Nucleus accumbens (tissue), 56 donors: ENCODE measurements around the gene SNTB2.
"Not testable (repeated sequence)": the region's sequence is repeated elsewhere in the genome, so short reads cannot be mapped to it uniquely, and the experiment has no call there.

Experiments
- DNase-seq, 56 donors: peaks; one replicate each; lab custom pipeline; 2025; lab: John Stamatoyannopoulos, UW

The SNTB2 gene

DNA sequence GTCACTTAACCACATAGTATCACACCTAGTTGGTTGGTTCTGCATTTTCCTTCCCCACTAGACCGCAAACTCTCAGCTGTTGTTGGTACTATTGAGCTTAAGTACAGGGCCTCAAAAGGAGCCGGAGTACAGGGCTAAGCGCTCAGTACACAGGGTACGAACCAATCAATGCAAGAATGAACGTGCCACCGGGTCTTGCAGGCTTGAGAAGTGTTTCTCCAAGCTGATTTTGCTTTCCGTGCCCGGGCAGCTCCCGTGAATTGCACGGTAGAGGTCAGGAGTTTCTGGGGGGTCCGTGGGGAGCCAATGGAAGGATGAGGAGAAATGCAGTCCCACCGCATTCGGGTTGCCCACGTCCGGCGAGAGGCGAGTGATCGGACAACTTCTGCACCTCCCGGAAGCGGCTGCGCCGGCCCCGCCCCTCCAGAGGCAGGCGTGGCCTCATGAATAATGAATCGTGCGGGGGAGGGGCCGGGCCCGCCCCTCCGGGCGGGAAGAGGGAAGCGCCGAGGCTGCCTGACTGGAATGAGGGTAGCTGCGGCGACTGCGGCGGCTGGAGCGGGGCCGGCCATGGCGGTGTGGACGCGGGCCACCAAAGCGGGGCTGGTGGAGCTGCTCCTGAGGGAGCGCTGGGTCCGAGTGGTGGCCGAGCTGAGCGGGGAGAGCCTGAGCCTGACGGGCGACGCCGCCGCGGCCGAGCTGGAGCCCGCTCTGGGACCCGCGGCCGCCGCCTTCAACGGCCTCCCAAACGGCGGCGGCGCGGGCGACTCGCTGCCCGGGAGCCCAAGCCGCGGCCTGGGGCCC is at the start of gene SNTB2:
Gene SNTB2 (plus strand): TSS at position 523 of the 804 bp plus-strand sequence. CDS start 3 bp downstream, at position 526.
- peak in 55 of 56 donors; percentile 38 to 93 (median 80) for DNase-seq

DNA sequence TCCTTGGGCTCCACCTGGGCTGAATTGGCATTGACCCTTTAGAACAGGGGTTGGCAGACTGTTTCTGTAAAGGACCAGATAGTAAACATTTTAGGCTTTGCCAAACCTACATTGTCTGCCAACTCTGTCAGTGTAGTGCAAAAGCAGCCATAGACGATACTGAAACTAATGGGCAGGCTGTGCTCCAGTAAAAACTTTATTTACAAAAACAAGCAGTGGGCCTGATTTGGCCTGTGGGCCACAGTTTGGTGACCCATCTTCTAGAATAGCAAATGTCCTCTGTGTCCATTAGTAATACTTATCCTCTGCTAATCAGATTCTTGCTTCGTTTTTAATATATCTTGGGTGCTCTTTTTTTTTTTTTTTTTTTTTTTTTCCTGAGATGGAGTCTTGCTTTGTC is 48.4 kb upstream of the SNTB2 start:
- no peak for DNase-seq

DNA sequence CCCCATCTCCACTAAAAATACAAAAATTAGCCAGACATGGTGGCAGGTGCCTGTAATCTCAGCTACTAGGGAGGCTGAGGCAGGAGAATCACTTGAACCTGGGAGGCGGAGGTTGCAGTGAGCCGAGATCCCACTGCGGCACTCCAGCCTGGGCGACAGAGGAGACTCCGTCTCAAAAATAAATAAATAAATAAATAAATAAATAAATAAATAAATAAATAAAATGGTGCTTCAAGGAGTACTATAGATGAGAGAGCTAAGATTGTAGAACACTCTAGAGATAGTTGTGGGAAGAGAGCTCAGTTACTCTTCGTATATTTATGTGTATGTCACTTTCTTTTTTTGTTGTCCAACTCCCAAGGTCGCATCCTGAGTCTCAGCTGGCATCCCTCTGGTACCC is 47.5 kb upstream of the SNTB2 start:
- not testable (repeated sequence) for DNase-seq

DNA sequence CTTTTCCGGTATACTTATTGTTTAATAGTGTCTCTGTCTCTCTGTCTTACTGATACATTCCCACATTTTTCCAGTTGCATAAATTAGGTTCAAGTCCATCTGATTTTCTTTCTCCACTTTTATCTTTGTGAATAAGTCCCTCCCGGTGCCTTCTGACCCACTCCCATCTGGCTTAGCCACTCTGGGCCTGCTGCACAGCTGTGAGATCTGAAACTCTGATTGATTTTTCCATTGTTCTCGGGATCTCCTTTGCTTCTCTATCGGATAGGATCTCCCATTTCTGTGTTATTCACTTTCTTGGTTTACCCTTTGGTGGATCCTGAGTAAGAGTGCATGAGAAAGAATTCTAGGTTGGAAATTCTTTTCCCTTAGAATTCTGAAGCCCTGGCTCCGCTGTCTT is 46.0 kb upstream of the SNTB2 start:
- no peak for DNase-seq

DNA sequence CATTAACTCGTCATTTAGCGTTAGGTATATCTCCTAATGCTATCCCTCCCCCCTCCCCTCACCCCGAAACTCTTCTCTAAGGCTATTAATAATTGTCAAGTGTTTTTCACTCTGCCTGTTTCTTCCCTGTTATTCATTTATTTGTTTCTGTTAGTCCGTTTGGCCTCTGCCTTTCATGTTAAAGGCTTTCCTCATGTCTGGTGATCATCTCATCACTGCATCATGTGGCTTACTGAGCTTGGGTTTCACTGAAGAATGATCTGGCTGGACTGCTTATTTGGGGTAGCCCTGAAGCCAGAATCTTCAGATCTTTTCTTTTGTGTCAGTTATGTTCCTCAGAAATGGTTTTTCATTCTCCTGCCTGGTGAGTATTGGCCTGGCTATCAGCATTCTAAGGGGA is 45.0 kb upstream of the SNTB2 start:
- no peak for DNase-seq

DNA sequence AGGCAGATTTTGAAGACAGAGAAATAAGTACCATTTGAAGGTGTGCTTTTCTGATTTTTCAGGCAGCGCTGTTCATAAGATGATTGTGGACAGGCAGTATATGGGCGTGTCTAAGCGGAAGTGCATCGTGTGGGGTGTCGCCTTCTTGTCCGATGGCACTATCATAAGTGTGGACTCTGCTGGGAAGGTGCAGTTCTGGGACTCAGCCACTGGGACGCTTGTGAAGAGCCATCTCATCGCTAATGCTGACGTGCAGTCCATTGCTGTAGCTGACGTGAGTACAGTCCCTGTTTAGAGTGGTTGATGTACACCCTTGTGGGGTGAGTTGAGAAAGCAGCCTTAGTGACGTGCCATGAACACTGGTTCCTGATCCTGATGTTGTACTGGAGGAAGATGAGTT is 43.8 kb upstream of the SNTB2 start:
- no peak for DNase-seq

DNA sequence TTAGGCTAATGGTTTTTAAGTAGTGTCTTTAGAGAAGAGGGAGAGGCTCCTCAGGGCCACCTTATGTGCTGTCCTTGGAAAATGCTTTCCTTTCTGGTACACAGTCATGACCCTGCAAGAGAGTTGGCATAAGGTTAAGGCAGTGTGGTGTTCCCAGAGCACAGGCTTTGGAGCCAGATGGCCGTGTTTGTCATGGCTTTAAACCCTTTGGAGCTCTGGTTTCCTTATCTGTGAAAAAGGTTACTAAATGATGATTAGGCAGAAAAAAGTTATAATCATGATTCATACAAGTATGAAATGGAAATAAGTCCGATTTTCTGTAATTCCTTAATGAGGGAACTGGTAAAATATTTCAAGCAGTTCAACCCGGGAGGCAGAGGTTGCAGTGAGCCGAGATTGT is 41.3 kb upstream of the SNTB2 start:
- DNase-seq, result no peak

DNA sequence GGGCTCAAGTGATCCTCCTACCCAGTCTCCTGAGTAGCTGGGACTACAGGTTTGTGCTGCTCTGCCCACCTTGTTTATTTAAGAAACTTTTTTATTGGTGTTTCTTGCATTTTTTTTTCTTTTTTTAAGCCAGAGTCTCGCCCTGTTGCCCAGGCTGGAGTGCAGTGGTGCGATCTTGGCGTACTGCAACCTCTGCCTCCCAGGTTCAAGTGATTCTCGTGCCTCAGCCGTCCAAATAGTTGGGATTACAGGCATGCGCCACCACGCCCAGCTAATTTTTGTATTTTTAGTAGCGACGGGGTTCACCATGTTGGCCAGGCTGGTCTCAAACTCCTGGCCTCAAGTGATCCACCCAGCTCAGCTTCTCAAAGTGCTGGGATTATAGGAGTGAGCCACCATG is 37.3 kb upstream of the SNTB2 start:
- DNase-seq, result not testable (repeated sequence)

DNA sequence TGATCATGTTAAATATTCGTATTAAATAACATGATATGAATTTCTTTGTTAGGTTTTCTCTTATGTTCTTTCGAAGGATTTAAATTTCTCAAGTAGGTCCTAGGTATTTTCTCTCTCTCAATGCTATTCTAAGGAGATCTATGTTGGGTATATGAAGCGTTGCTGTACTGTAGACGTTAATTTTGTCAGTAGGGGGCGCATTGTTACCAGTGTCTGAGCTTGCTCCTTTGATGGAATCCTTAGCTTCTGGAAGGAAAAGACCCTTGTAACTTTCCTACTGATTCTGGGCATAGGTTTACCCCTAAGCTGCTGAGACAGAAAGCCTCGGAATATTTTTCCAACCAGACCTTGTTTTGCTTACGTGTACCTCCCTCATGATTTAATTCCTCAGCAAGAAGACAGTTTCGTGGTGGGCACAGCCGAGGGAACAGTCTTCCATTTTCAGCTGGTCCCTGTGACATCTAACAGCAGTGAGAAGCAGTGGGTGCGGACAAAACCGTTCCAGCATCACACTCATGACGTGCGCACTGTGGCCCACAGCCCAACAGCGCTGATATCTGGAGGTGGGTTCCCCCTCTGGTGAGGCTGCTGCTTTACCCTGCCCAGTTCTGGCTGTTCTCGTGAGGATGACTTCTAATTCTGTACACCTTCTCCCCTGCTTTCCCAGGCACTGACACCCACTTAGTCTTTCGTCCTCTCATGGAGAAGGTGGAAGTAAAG is 36.7 kb upstream of the SNTB2 start:
- DNase-seq, result peak in 32 of 56 donors; percentile 3 to 80 (median 24)

DNA sequence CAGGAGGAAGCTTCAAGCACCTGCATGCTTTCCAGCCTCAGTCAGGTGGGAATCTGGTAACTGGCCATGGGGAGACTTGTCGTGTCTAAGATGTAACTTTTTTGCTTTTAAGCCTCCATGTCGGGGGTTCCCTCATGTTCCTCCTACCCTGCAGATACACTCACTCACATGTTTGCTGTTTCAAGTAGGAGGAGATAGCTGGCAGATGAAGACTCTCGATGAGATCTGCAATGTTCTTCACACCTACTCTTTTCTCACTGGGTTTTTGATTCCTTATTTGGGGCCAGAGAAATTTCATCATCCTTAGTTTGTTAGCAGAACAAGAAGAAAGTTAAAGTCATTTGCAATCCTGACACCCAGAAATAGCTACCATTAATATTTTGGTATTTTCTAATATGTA is 29.8 kb upstream of the SNTB2 start:
- peak in 11 of 56 donors; percentile 1 to 54 (median 14) for DNase-seq

DNA sequence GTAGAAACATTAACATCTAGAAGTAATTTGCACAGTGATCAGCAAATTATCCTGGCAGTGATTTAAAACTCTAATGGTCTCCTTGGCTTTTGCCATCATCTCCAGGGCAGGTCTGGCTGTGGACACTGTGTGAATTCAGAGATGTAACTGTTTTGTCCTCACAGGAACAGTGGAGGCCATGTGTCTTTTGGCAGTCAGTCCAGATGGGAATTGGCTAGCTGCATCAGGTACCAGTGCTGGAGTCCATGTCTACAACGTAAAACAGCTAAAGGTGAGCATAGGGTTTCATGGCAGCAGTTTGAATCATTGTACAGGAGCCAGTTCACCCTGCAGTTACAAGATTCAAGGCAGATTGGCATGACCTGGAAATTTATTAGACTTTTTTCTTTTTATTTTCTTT is 26.8 kb upstream of the SNTB2 start:
- DNase-seq, result no peak

DNA sequence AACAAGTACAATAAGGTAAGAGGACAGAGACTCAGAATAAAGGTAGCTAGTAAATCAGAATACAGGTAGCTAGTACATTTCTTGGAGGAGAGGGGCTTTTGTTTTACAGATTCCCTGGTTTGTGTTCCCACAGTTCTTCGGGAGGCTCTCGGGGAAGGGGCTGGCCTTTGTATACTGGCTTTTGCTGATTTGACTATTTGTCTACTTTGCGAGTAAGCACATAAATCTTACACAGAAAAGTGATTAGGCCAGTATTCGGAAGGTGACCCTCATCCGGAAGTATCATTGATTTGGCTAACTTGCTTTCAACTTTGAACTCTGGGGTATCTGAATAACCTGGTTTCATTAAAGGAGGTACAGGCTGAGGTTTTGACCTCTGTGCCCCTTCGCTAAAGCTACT is 21.4 kb upstream of the SNTB2 start:
- DNase-seq, result no peak

DNA sequence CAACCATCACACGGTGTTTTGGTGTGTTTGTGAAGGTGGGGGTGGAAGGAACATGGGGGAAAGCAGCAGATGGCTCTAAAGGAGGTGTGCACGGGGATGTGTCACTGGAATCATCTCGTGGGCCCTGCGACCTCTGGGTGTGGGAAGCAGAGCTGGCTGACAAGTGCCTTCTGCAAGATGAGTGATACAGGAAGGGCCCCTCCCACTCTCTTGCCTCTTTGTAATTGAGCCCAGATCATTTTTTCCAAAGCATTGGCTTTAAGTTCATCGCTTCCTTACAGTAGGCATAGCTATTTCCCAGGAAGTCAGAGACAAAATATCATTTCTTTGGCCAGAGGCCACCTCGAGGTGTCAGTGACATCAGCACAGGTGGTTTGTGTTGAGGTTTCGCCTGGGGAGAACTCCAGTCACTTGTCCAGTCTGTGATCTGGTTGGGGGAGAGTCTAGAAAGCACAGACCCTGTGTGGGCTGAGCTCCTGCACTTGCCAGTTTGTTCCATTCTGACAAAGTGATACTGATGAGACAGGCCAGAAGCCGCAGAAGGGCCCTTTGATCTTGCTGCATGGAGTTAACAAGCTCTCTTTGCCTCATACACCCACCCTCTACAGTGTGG is 20.6 kb upstream of the SNTB2 start:
- peak in 10 of 56 donors; percentile 6 to 41 (median 23) for DNase-seq

DNA sequence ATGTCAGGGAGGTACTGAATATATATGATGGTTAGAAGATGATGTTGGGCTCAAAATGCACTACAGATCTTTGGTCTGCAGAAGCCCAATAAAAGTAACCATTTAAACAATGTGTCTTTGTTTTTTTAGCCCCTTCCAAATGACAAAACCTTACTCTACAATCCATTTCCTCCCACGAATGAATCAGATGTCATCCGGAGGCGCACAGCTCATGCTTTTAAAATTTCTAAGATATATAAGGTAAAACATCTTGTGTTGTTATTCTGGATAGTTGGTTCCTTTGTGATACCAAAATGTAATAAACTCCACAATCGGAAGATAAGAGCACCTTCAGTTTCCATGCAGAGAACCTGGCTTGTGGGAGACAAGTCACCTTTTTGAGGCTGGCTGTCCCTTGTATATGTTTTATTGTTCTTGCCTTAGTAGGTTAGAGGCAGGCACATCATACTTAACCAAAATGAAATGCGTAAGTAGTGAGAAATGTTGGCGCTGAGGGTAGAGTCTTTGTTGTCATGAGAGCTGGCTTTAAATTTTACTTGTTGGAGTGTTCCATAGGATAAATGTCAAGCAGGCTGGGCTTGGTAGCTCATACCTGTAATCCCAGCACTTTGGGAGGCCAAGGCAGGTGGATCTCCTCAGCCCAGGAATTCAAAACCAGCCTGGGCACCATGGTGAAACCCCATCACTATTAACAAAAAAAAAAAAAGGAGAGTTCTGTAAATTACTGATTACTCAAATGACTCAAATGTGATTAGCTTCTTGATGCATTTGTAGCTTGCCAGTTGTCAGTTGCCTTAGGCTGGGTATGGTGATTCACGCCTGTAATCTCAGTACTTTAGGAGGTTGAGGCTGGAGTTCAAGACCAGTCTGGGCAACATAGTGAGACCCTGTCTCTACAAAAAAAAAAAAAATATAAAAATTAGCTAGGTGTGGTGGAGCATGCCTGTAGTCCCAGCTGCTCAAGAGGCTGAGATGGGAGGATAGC is 19.7 kb upstream of the SNTB2 start:
- peak in 4 of 56 donors; percentile 5 to 24 (median 8) for DNase-seq

DNA sequence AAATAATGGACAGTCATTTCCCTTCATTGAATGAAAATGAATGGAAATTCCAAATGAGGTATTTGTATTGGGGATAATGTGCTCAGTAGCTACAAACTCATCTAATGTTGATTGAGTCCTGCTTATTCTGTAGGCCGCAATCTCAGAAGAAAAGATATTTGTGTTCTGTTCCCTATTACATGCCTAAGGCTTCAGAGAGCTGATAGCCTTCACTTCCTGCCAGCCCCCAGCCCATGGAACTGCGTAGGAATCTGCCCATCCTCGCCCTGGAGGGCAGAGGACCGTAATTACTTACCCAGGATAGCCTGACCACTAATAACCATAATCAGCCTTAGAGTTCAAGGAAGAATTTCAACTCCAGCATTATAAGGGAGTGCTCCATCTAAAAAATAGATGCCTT is 17.9 kb upstream of the SNTB2 start:
- no peak for DNase-seq

DNA sequence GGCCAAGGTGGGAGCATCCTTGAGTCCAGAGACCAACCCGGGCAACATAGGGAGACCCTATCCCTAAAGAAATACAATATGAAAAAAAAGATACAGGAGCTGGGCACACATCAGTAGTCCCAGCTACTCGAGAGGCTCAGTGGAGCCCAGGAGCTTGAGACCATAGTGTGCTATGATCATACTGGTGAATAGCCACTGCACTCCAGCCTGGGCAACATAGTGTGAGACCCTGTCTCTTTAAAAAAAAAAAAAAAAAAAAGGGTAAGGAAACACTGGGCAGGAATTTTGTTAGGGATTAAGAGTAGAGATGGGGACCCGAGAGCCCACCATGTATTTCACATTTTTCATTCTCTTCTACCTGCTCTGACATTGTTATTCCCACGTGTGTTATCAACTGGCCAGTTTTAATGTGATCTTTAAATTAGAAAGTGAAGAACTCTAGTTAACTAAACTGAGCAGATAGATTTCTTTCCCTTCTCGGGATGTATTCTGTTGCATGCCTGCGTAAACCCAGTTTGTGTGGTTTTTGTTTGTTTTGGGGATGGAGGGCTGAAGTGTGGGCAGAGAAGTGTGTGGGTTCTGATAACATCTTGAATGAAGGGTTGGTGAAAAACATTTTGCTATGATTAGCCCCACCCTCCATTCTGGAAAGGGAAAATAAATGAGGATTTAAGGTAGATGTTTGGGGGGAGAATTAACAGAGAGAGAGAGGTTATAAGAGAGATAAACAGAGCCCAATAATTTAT is 17.2 kb upstream of the SNTB2 start:
- DNase-seq, result no peak

DNA sequence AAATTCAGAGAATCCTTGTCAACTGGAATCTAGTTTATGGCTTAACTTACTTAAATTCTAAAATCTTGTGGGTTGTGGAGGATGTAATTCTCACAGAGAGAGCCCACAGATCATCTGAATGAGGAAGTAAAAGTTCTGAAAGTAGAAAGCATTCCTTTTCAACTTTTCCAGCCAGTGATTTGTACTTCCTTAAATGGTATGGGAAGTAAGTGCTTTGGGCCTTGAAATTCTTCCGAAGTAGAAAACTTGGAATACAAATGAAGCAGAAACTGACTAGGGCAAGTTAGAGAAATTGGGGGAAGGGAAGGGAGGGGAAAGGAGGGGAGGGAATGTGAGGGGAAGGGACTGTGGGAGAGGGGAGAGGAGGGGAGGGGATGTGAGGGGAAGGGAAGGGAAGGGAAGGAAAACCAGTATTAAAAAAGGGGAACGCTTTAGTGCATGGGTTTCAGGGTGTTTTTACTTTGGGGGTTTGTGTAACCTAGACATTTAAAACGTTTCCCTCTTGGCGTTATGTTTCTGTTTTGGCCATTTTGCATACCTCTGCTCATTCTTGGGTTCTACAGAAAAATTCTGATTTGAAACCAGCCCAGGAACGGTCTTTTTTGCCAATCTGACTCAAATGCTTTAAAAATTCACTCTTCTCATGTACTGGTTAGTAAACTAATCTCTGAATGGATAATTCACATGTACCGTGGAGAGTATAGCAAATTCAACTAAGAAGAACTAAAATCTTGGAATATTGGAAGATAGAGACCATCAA is 15.5 kb upstream of the SNTB2 start:
- no peak for DNase-seq

DNA sequence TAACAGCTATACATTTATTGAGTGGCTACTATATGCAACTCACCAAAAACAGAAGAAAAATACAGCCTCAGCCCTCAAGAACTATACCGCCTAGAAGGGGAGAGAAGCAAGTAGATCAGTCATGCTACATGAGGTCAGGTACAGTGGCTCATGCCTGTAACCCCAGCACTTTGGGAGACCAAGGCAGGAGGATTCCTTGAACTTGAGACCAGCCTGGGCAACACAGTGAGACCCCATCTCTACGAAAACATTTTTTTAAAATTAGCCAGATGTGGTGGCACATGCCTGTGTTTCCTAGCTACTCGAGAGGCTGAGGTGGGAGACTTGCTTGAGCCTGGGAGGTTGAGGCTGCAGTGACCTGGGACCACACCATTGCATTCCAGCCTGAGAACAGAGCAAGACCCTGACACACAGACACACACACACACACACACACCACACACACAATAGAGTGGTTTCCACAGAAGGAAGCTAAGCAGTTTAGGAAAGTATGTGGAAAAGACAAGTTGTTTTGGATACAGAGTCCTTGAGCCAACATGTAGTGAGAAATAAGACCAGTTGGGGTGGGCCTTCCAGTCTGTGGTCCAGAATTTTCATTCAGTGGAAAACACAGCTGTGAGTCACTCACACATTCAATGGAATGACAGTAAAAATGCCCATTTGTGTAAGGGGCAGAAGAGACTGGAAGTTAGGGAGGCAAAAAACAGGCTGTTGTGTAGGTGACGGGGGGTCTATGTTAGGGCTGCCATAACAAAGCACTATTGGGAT is 10.7 kb upstream of the SNTB2 start:
- DNase-seq, result no peak
